DMS114 treated with DMSO at 0.1 percent for 48 hours (cell line): Measurements from ENCODE around the gene RBM39.
"Not testable (repeated sequence)": the region's sequence is repeated elsewhere in the genome, so short reads cannot be mapped to it uniquely, and the experiment has no call there.

Source experiments
- DNase-seq: peaks from one replicate; lab custom pipeline; 2025; ENCODE audit not compliant: unreplicated experiment; lab: John Stamatoyannopoulos, UW

Gene RBM39

DNA sequence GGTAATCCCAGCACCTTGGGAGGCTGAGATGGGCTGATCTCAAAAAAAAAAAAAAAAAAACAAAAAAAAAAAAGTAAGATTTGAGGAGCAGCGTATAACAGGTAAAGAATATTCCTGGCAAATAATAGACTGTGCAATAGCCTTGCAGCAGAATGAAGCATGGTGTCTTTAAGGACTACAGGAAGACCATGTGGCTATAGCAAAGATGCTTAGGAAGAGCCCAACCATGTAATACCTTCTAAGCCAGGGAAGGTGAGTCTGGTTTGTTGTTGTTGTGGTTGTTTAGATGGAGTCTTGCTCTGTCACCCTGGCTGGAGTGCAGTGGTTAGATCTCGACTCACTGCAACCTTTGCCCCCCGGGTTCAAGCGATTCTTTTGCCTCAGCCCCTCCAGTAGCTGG, 14.3 kb upstream of the RBM39 start:
- no peak for DNase-seq

DNA sequence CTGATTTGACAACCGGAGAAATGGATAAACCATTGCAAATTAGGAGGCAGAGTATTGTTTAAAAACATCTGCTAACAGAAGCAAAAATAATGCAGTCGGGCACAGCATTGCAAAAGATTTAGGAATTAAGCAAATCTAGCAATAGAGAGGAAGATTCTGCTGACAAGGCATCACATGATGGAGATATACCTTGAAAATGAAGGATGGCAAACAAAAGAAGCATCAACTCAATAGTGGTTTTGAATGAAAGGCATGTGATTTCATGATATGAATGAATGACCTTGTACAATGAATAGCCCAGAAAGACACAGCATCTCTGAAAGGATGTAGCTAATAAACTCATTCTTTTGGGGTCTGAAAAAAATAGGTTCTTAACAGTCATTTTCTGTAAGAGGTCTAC, 8.6 kb upstream of the RBM39 start:
- DNase-seq: no peak

DNA sequence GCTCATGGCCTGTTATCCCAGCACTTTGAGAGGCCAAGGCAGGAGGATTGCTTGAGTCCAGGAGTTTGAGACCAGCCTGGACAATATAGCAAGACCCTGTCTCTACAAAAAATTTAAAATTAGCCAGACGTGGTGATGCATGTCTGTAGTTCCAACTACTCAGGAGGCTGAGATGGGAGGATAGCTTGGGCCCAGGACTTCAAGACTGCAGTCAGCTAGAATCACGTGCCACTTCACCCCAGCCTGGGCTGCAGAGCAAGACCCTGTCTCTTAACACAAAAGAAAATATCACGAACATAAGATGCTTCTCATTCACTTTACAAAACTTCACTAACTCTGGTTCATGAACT, 2.4 kb upstream of the RBM39 start:
- DNase-seq: not testable (repeated sequence)

DNA sequence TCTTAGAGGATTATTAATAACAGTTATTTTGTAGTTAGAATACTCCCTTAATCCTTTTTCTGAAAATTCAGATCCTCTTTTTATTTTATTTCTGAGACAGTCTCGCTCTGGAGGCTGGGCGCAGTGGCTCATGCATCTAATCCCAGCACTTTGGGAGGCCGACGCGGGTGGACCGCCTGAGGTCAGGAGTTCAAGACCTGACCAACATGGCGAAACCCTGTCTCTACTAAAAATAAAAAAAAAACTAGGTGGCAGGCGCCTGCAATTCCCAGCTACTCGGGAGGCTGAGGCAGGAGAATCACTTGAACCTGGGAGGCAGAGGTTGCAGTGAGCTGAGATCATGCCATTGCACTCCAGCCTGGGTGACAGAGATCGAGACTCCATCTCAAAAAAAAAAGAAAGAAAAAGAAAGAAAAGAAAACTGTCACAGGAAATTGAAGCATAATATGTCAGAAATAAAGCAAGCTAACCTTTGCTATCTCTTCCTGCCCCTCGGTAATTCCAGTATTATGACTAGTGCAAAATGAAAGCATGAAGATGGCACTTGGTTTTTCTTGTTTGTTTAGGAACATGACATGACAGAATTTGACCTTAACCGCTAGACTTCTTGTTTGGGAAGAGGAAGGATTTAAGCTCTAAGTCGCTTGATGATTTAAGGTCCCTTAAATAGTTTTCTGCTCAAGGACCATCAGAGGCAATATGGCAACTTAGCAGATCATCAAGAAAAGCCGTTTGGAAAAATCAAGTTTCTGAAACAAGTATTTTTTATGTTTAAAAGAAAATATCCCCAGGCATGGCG, 1.8 kb upstream of the RBM39 start:
- DNase-seq: no peak

DNA sequence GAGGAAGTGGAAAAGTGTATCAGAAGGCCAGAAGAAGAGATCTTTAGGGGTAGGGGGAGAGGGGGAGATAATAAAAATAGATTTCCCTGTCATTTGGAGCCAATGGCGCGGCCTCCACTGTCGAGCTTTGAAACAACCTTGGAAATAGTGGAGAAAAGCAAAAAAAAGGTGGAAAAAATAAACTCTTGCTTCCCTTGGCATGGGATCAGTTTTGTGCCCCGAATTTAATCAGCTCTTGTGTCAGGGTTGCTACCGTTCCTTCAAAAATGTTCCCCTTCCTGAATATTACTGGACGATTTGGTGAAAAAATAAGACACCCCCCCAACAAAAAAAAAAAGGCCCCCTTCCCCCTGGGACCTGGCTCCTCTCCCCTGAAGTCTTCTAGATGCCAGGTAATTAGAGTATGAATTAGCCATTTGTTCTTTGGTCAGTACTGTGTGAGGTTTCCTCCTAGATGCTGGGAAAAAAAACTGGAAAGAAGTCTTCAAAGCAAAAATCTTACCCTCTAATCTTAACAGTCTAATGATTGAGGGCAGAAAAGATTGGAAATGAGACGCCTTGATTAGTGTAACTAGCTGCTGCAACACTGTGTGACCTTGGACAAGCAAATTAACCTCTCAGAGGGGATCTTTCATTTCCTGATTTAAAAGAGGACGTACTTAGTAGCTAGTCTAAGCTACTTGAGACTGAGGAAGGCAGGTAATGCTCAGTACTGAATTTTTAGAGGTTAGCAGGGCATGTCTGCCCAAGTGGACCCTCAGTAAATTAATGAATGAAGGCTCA, 872 bp upstream of the RBM39 start:
- DNase-seq: no peak

DNA sequence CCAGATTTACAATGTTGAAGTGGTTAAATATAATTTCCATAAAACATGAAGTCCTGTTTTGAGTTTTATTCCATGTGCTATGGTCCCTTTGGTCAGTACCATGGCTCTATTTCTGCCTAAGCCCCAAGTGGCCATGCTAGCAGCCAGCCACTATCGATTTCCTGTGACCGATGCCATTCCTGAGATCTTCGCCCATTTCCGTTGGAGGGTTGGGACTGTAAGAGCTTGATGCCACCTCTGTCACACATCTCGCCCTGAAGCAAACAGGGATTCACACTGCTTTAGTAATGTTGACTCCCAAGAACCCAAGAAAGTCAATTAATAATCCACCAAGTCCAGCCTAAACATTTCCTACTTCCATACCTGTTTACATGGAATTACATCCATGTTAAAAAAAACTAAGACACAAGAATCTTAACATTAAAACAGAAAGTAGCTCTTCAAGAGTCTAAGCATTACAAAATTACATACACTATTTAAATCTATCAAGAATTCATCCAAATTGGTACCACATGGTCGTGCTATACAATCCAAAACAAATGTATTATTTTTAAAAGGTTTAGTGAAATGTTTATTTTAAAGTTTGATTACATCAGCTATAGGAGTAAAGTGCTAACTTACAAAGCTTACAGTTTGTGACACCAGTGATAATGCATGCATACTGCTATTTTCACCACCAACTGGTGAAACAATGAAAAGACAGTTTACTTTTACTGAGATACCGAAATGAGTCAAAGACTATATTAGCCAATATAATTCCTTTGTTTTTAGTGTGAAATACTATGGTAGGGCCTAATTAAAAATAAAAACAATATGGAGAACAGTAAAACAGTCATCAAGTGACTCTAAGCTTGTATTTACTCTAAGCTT, 2.5 kb downstream of the RBM39 start:
- no peak for DNase-seq

DNA sequence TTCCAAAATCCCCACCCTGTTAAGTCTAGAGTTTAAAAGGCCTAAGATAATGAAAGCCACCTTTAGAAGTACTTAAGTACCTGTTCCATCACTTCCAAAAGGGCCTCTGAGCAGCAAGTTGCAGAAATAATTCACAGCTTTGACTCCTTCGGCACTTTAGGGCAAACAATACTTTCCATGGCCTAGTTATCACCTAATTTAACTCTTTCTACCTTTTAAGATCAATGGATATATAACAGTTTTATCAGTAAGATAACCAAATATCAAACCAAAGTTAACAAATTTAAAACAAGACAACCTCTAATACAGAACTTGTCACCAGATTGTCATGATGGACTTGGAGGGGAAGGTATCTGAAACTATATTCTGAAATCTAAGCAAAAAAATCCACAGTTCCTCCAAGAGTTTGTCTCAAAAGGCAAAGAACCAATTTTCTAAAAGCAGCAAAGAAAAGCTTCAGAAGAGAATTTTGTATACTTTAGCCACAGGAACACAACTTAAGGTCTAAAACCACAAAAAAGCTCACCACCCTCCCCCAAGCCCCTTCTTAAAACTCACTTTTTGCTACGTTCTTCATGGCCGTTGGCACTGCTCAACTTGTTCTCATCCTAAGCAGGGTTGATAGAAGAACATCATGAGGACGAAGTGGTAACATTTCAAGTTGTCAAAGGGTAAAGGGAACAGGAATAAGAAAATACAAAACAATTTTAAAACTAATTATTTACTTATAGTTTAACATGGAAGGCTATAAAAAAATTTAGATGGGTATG, 3.5 kb downstream of the RBM39 start:
- DNase-seq: no peak

DNA sequence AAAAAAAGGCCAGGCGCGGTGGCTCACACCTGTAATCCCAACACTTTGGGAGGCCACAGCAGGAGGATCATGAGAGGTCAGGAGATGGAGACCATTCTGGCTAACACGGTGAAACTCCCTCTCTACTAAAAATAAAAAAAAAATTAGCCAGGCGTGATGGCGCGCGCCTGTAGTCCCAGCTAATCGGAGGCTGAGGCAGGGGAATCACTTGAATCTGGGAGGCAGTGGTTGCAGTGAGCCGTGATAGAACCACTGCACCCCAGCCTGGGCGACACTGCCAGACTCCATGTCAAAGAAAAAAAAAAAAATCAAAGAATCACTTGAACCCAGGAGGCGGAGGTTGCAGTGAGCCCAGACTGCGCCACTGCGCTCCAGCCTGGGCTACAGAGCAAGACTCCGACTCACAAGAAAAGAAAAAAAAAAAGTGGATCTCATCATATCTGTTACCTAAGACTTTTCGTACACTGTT, 4.2 kb downstream of the RBM39 start:
- no peak for DNase-seq

DNA sequence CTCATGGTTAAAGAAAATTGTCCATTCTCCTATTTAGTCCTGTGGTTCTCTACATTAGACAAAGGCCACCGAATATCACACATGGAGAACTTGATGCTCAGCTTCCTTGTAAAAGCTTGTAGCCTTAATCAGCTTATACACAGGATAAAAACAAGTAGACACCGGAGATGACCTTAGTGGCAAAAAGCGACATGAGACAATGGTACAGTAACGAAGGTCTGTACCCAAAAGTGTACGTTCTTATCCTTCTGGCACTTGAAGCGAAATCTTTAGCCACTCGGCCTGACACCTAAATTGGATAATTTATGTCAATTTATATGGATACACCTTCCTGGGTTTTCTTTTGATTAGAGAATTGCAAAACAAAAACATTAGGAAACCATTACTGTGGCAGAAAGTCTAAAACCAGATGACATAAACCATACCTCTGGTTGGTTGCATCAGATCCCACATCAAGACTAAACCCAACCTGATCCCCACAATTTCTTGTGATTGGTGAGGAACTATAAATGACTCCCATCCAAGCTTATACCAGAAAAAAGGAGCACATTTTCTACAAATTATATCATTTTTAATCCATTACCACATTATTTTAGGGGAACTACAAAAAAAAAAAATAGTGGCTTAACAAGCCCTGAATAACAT, 6.1 kb downstream of the RBM39 start:
- no peak for DNase-seq

DNA sequence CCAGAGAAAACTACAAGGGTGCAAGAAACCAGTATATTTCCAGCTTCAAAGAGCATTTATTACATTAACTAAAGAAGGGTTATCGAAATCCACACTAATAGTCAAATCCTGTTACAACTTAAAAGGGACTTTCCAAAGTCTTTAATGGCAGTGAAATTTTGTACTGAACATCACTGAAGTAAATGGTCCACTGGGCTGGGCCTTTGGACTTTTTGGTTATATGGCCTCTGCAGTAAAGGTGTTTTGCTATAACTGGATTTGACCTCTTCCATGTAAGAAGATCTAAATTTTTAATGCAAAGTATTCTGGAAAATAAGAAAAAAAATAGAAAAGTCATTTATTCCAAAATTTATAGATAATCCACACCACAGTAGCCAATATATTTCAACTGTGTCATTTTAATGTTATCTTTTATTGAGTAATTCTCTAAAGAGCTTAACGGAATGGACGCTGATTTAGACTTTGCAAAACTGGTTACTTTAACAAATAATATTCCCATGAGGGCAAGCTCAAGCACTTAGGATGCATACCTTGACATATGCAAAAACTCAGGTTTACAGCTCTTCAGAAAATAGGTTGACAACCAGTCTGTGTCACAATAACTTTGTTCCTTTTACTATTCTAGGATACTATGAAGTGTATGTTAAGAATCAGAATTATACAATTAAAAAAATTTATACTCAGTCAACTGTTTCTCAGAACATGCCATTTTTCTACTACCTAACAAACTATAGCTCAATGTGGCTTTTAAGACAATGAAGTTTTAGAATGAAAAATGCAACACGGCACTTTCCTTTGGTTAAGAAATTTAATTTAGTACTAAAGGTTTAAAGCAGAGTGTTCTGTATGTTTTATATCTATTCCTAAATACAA, 7.0 kb downstream of the RBM39 start:
- DNase-seq: no peak

DNA sequence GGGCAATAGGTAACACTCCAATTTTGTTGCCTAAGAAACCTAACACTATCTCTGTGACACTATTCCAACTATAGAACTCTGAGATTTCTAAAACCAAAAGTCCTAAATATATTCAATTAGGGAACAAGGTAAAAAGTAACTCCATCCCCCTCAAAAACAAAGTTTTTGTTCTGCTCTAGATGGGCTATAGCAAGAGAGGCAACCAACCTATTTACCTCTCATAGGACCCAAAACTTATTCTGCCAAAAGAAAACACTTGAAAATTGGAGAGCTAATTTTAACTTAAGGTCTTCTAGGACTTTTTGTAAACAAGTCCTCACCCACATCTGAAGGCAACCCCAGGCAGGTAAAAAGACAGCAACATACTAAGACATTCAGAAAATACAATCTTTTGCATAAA, 7.7 kb downstream of the RBM39 start:
- DNase-seq: no peak

DNA sequence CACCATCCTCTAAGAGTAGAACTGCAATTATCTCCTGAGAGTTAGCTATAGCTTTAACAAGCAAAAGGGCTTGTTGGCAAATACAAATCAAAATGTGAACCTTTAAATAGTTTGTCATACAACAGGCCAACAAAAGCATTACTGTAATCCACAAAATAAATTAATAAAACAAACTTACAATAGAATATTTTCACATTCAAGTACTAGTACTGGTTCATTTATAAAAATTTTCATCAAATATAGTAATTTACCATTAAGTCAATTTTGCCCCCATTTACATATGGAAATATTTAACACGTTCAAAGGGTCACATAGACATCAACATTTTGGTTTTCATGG, 9.4 kb downstream of the RBM39 start:
- DNase-seq: no peak

DNA sequence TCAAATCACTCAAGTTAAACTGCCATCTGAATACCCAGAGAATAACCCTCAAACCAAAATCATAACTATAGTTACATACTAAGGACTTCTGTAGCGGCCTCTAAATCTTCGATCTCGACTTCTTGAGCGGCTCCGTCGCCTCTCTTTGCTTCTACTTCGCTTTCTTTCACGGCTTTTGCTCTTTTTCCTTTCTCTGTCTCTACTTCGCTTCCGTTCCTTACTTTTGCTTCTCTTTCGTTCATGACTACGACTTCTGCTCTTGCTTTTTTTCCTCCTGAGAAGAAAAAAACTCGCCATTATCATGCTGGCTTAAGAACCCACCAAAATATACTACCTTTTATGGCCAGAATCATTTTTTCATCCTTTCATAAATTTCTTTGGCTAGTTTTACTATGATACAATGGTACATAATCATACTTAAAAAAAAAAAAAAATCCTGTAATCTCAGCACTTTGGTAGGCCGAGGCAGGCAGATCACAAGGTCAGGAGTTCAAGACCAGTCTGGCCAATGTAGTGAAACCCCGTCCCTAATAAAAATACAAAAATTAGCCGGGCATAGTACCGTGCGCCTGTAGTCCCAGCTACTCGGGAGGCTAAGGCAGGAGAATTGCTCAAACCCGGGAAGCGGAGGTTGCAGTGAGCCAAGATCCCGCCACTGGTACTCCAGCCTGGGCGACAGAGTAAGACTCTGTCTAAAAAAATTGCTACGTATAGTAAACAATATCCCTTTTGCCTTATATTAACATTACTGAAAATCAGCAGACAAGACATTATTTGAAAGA, 10.0 kb downstream of the RBM39 start:
- no peak for DNase-seq

DNA sequence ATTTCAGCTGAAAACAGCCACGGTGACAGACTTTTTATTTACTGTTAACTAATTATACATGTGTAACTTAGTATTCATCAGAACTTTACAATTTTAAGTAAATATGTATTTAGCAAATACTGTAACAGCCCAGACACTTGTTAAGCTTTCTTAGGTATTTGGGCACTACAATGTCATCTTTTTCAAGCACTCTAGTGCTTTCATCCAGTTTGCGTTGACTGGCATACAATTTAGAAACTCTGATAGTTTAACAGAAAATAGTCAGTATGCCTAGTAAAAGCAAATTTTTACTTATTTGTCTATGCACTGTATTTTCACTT, 10.6 kb downstream of the RBM39 start:
- no peak for DNase-seq

DNA sequence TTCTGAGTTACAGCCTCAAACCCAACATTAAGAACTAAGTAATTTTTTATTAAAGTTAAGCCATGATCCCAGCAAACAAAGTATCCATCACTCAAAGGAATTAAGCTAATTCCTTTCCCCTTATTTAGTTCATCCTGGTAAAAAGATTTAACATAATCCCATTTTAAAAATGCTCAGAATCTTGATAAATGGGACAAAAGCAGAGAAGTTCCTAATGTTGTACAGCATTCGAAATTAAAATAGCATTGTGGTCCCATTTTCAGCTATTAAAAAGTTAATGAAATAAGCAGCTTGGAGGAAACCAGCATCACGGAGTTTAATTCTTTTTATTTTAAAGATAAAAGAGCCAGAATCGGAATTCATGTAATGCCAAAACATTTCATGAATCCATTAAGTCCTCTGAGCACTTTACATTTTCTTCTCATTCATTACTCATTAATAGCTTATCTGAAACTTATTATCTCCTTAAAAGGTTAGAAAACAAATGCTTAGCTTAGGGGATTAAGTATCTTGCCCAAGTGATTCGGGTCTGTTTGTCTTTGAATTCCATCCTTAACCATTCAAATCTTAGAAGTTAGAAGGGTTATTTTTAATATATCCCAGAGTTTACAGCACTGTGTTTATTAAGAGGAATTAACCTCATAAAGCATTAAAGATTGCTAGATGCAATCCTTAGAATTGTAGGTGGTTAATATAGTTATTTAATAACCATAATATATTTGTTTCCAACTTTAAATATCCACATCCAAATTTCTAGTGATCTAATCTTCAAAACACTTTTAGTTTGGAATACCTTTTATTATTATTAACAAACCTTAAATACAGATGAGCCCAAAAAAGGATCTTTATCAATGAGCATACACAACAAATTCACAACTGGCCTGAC, 11.2 kb downstream of the RBM39 start:
- no peak for DNase-seq

DNA sequence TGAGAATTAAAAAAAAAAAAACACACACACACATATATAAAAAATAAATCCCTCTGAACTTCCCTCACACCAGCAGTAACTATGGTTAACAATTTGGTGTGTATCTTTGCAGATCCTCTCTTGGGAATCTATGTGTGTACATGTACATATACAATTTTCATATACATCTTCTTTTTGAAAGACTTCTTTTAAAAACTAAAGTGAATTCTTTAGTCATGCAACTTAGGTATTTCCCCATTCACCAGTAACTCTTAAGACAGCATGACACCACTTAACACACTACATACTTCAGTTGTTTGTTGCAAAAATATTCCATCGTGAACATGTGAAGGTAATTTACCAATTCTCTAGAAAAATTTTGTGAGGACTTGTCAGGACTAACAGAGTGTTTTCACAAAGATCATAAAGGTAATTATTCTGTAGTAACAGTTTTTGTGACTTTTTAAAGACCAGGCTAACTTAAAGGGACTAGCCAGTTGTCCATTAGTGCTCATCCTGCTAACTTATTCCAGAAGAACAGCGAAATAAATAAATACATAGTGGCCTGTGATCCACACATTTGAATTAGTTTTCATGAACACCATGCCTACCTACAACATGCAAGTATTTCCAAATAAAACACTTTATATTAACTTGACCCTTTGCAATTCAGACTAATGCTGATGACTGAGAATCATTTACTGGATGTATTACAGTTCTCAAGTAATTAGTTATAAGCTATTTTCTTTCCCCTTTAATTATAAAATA, 12.1 kb downstream of the RBM39 start:
- no peak for DNase-seq

DNA sequence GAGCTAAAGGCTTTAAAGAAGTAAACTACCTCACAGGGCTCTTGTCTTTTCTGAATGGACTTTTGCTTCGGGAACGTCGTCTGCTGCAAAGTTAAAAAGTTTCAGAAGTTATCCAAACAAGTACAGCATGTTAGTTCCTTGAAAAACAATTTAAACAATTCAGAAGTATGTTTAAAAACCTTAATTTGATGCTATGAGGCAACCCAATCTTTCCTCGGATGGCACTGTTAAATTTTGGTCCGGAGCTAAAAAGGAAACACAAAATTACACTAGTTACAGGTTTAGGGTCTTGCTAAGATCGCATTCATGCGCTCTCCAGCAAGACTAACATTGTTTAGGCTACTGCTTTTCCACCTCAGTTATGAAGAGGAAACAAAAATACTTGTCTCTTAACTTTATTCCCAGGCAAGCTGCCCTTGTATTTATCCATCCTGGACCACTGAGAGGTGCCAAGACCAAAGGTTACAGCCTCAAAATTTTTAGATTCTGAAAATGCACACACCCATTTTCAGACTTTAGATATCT, 12.7 kb downstream of the RBM39 start:
- DNase-seq: no peak
